PC-9 (cell line): ENCODE data around the gene NDUFAF8.
"Not testable (repeated sequence)": the region's sequence is repeated elsewhere in the genome, so short reads cannot be mapped to it uniquely, and the experiment has no call there.

Source experiments
- EZH2 ChIP-seq: fragments of 200-600 bp; sonication (generic); IDR thresholded peaks from 2 replicates; pipeline ENCODE4 v1.8.0; 2017; ENCODE audit warnings: antibody characterized with exemption, low read depth
- TF ChIP-seq, protein P1 (sequence below): fragments of 200-600 bp; sonication (generic); conservative IDR thresholded peaks from 2 replicates; pipeline ENCODE4 v1.6.1; 2017; ENCODE audit warnings: mixed run types, antibody characterized with exemption, mild to moderate bottlenecking, moderate library complexity

DNA sequence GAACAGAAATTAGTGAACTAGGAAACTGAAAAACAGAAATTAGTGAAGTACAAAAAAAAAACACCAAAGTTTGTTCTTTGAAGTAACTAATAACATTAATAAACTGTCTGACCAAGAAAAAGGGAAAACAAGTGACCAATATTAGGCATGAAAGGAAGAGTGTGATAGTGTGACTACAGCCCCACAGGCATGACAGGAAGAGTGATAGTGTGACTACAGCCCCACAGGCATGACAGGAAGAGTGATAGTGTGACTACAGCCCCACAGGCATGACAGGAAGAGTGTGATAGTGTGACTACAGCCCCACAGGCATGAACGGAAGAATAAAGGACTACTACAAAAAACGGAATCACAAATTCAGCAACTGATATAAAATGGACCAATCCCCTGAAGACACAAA lies 11.5 kb upstream of the NDUFAF8 start:
- TF ChIP-seq, protein P1, sequence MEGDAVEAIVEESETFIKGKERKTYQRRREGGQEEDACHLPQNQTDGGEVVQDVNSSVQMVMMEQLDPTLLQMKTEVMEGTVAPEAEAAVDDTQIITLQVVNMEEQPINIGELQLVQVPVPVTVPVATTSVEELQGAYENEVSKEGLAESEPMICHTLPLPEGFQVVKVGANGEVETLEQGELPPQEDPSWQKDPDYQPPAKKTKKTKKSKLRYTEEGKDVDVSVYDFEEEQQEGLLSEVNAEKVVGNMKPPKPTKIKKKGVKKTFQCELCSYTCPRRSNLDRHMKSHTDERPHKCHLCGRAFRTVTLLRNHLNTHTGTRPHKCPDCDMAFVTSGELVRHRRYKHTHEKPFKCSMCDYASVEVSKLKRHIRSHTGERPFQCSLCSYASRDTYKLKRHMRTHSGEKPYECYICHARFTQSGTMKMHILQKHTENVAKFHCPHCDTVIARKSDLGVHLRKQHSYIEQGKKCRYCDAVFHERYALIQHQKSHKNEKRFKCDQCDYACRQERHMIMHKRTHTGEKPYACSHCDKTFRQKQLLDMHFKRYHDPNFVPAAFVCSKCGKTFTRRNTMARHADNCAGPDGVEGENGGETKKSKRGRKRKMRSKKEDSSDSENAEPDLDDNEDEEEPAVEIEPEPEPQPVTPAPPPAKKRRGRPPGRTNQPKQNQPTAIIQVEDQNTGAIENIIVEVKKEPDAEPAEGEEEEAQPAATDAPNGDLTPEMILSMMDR = not testable (repeated sequence)
- not testable (repeated sequence) for TF ChIP-seq EZH2
